AG10803 (cell line): ENCODE results near the gene DNAJC15.

ENCODE experiments used
- DNase-seq: peaks from one replicate; pipeline ENCODE4 v3.0.0; 2010; ENCODE audit warnings: low read depth
- H3K4me3 ChIP-seq: 2 replicates; pipeline ENCODE4 v1.5.1; 2011; ENCODE audit warnings: mild to moderate bottlenecking, low read length, control low read depth
- TF ChIP-seq, protein P1 (sequence below): conservative IDR thresholded peaks from 2 replicates; pipeline ENCODE4 v1.5.1; 2011; ENCODE audit warnings: mild to moderate bottlenecking, low read length, control low read depth, inconsistent platforms

The DNAJC15 gene

DNA sequence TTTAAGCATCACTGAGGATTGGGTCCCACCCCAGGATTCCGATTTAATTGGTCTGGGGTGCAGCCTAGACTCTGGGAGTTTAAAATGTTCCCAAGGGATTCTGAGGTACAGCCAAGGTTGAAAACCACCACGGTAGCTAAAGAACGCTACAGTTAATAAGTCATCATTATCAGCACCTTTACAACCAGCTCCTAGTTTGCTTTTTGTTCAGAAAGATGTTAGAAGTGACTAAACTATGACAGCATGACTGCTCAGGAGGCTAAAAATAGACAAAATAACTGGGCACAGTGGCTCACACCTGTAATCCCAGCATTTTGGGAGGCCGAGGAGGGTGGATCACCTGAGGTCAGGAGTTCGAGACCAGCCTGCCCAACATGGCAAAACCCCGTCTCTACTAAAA, 19.7 kb upstream of the DNAJC15 start:
- TF ChIP-seq, protein P1, sequence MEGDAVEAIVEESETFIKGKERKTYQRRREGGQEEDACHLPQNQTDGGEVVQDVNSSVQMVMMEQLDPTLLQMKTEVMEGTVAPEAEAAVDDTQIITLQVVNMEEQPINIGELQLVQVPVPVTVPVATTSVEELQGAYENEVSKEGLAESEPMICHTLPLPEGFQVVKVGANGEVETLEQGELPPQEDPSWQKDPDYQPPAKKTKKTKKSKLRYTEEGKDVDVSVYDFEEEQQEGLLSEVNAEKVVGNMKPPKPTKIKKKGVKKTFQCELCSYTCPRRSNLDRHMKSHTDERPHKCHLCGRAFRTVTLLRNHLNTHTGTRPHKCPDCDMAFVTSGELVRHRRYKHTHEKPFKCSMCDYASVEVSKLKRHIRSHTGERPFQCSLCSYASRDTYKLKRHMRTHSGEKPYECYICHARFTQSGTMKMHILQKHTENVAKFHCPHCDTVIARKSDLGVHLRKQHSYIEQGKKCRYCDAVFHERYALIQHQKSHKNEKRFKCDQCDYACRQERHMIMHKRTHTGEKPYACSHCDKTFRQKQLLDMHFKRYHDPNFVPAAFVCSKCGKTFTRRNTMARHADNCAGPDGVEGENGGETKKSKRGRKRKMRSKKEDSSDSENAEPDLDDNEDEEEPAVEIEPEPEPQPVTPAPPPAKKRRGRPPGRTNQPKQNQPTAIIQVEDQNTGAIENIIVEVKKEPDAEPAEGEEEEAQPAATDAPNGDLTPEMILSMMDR = no peak
- no peak for DNase-seq
- no peak overlapping the region for H3K4me3 ChIP-seq

DNA sequence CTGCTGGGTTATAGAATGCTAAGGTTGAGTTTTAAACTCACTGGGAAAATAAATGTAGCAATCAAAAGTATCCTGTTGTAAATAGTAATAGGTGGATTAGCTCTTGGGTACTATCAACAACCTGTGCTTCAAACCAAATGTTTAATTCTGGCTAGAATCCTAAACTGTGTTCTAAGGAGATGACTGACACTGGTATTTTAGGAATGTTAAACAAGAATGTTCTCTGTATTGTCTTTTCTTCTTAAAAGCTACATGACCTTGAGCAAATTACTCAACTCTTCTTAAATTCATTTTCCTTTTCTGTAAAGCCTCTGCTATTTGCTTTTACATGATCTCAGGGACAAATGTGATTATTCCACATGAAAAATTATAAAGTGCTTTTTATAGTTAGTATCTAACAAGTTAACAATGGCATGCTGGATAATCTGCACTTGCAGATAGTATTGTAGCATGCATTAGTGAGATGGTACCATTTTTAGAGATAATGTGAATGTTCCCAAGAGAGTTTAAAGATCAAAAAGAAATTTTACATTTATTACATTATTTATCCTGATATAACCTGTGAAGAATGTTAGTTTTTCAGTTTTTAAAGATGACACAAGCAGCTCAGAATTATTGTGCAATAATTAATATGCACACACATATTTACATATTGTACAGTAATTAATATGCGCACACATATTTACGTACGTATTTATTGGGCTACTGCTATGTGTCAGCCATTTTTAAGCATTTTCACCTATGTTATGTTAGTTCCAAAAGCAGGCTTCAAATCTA, 17.7 kb upstream of the DNAJC15 start:
- TF ChIP-seq, protein P1 = no peak
- H3K4me3 ChIP-seq = no peak overlapping the region
- DNase-seq = peak; percentile 68

DNA sequence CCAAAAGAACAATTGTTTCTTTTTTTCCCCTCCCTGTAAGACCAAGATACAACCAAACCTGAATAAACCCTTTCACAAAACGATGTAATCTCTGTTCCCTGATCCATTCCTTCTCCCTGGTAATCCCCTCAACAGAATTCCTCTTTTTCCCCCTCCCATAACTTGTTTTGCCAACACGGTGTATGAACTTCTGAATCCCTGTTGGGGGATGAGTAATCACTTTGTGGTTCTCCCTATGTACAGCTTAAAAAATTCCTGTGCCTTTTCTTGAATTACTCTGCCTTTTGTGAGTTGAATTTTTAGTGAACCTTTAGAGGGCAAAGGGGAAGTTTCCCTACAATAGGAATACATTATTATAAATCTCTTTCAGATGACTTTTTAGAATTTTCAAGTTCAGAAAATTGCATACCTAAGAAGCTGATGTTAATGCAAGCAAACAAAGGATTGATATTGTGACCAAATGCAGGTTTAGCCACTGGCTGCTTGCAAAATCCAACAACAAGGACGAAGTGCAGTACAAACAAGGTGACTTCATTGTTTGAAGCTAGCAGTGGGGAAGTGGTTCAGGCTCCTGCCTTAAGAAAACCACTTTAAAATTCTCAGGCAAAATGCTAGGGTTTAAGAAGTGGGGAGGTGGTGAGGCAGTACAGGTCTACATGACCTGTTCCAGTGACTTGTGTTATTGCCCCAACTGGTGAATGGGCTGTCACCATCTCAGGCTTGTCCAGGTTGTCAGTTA, 16.3 kb upstream of the DNAJC15 start:
- DNase-seq = peak; percentile 47
- H3K4me3 ChIP-seq = no peak overlapping the region
- TF ChIP-seq, protein P1 = no peak

DNA sequence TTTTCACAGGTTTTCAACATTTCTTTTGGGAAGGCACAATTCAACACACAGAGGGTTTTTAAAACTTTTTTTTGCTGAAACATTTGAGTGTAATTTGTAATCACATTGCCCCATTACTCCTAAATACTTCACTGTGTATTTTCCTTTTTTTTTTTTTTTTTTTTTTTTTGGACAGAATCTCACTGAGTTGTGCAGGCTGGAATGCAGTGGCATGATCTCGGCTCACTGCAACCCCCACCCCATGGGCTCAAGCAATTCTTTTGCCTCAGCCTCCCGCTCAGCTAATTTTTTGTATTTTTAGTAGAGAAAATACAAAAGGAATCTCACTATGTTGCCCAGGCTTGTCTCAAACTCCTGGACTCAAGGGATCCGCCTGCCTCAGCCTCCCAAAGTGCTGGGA, 14.8 kb upstream of the DNAJC15 start:
- TF ChIP-seq, protein P1 = no peak
- no peak overlapping the region for H3K4me3 ChIP-seq
- peak; percentile 26 for DNase-seq

DNA sequence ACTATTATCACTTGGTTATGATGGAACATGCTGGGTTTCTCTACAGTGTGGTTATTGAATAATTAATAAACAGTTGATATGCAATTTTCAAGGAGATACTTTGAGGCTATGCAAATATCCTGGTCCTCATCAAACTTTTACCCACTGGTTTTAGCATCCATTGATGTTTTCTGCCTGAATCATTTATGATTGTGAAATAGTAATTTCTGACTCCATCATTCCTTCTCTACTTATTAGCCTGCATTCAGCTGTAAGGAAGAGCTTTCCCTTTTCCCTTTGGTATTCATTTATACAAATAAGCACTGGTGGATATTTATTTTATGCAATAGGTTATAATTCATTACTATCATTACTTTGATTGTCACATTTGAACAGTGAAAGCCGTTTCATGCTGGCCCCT, 13.9 kb upstream of the DNAJC15 start:
- no peak overlapping the region for H3K4me3 ChIP-seq
- TF ChIP-seq, protein P1 = no peak
- DNase-seq = peak; percentile 71

DNA sequence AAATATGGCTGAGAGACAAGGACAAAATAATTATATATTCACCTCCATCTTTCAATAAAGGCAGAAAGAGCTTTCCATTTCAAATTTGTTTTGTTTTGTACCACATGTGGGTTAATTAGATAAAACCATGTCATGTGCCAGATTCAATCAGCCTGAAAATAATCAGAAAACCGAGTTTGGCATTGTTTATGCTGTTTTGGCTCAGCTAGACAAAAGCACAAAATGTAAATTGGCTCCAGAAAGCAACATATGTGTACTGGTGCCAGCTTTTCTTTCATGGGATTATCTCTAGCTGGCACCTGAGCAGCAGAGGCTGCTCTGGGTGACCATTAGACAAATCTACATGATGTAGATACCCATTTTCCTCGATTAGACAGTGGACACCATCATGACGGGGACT, 9.2 kb upstream of the DNAJC15 start:
- DNase-seq = no peak
- no peak overlapping the region for H3K4me3 ChIP-seq
- TF ChIP-seq, protein P1 = no peak

DNA sequence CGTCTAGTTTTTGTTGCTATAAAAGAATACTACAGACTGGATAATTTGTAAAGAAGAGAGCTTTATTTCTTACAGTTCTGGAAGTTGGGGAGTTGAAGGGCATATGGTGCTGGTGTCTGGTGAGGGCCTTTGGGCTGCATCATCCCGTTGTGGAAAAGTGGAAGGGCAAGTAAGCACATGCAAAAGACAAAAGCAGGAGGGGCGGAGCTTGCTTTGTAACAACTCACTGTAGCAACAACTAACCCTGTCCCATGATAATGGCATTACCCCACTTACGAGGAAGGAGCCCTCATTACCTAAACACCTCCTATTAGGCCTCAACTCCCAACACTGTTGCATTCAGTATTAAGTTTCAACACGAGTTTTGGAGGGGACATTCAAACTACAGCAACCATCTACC, 7.2 kb upstream of the DNAJC15 start:
- DNase-seq = no peak
- TF ChIP-seq, protein P1 = no peak
- H3K4me3 ChIP-seq = no peak overlapping the region
